ENCODE measurements around the gene CLDN16. TPM values are rescaled to one million over a fixed set of nuclear protein-coding genes. Genes with fewer than 3 reads are reported as not detected.

CLDN16 gene
- polyA plus RNA-seq, 1 donor from 2014 or later = not detected

DNA sequence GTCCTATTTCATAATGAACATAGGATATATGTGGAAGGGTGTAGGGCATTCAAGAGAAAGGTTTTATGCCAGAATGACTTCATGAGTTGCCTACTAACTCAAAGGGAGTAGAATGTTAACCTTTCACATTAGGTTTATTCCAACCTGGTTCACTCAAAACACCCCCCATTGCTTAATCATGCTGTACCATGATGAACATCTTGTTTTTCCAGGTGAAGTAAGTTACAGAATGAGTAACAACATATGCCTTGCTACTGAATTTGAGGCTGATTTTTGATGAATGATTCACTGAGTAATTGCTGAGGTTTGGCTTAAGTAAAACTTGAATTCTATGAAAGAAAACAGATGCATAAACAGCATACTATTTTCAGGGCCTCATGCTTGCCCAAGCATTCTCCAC lies 5.9 kb upstream of the CLDN16 start:
- no peaks in the 10 kb centered on the region for H3K9me2 ChIP-seq (ENCODE audit: insufficient read depth, low read length)
- no peaks in the 10 kb centered on the region for H3F3A ChIP-seq (ENCODE audit: insufficient read depth, low read length, poor library complexity, severe bottlenecking)
- no peak overlapping the region for H3K9ac ChIP-seq (ENCODE audit: low read length)
- H2AFZ ChIP-seq (ENCODE audit: low read depth, low read length) = no peak overlapping the region
- H3K4me3 ChIP-seq (ENCODE audit: low read length) = no peak overlapping the region
- no peaks in the 10 kb centered on the region for H3K36me3 ChIP-seq (ENCODE audit: insufficient read depth, low read length)
- H3K9me3 ChIP-seq (ENCODE audit: low read length) = no peaks in the 10 kb centered on the region
- no peak overlapping the region for H3K27ac ChIP-seq (ENCODE audit: low read length)
- H3K79me2 ChIP-seq (replicated peaks; ENCODE audit: insufficient read depth, low read length) = no peaks in the 10 kb centered on the region
- no peaks in the 10 kb centered on the region for H3K27me3 ChIP-seq (ENCODE audit: insufficient read depth, low read depth, low read length)
- H4K20me1 ChIP-seq (ENCODE audit: insufficient read depth) = no peaks in the 10 kb centered on the region
- TF ChIP-seq TAF1 (IDR thresholded peaks at IDR 0.05; ENCODE audit: low read depth) (no peak), RAD21 (conservative IDR thresholded peaks at IDR 0.05) (no peak), POLR2AphosphoS5 (IDR thresholded peaks at IDR 0.05) (no peak), EP300 (conservative IDR thresholded peaks at IDR 0.05; ENCODE audit: poor library complexity, severe bottlenecking) (no peak), MXI1 (conservative IDR thresholded peaks at IDR 0.05; ENCODE audit: poor library complexity, severe bottlenecking) (no peak), SMC3 (conservative IDR thresholded peaks at IDR 0.05; ENCODE audit: poor library complexity) (no peak), EZH2 (IDR thresholded peaks at IDR 0.05; ENCODE audit: borderline replicate concordance, insufficient read depth, low read length, poor library complexity, severe bottlenecking) (no peak)
- TF ChIP-seq, protein P1, sequence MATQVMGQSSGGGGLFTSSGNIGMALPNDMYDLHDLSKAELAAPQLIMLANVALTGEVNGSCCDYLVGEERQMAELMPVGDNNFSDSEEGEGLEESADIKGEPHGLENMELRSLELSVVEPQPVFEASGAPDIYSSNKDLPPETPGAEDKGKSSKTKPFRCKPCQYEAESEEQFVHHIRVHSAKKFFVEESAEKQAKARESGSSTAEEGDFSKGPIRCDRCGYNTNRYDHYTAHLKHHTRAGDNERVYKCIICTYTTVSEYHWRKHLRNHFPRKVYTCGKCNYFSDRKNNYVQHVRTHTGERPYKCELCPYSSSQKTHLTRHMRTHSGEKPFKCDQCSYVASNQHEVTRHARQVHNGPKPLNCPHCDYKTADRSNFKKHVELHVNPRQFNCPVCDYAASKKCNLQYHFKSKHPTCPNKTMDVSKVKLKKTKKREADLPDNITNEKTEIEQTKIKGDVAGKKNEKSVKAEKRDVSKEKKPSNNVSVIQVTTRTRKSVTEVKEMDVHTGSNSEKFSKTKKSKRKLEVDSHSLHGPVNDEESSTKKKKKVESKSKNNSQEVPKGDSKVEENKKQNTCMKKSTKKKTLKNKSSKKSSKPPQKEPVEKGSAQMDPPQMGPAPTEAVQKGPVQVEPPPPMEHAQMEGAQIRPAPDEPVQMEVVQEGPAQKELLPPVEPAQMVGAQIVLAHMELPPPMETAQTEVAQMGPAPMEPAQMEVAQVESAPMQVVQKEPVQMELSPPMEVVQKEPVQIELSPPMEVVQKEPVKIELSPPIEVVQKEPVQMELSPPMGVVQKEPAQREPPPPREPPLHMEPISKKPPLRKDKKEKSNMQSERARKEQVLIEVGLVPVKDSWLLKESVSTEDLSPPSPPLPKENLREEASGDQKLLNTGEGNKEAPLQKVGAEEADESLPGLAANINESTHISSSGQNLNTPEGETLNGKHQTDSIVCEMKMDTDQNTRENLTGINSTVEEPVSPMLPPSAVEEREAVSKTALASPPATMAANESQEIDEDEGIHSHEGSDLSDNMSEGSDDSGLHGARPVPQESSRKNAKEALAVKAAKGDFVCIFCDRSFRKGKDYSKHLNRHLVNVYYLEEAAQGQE (IDR thresholded peaks at IDR 0.05; ENCODE audit: borderline replicate concordance) = no peak
- TF ChIP-seq, protein P2, sequence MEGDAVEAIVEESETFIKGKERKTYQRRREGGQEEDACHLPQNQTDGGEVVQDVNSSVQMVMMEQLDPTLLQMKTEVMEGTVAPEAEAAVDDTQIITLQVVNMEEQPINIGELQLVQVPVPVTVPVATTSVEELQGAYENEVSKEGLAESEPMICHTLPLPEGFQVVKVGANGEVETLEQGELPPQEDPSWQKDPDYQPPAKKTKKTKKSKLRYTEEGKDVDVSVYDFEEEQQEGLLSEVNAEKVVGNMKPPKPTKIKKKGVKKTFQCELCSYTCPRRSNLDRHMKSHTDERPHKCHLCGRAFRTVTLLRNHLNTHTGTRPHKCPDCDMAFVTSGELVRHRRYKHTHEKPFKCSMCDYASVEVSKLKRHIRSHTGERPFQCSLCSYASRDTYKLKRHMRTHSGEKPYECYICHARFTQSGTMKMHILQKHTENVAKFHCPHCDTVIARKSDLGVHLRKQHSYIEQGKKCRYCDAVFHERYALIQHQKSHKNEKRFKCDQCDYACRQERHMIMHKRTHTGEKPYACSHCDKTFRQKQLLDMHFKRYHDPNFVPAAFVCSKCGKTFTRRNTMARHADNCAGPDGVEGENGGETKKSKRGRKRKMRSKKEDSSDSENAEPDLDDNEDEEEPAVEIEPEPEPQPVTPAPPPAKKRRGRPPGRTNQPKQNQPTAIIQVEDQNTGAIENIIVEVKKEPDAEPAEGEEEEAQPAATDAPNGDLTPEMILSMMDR (IDR thresholded peaks at IDR 0.05; ENCODE audit: poor library complexity, severe bottlenecking) = no peak
- no peak overlapping the region for H3K4me2 ChIP-seq (ENCODE audit: low read length)

DNA sequence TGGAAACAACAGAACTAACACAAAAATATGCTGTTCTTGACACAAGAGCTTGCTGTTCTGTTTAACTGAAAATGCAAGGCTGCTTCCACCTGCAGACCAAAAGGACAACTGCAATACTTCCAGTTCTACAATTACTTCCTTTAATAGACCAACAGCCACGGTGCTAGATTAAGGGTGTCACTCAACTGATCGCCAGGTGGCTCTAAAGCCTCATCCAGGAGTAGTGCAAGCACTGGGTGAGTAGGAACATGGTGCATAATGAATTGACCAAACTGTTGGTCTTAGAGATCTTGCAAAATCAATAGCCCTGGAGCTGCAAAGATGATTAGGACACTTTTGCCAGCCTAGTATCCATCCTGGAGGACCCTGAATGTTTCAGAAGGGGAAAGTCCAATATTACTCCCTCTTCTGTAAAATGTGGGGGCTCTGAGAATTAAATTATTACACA lies 3.6 kb upstream of the CLDN16 start:
- no peaks in the 10 kb centered on the region for H3K36me3 ChIP-seq (ENCODE audit: insufficient read depth, low read length)
- H3K79me2 ChIP-seq (replicated peaks; ENCODE audit: insufficient read depth, low read length) = no peaks in the 10 kb centered on the region
- H3K4me3 ChIP-seq (ENCODE audit: low read length) = no peak overlapping the region
- H3K9me3 ChIP-seq (ENCODE audit: low read length) = no peaks in the 10 kb centered on the region
- H3K4me2 ChIP-seq (ENCODE audit: low read length) = no peak overlapping the region
- no peaks in the 10 kb centered on the region for H3F3A ChIP-seq (ENCODE audit: insufficient read depth, low read length, poor library complexity, severe bottlenecking)
- no peak overlapping the region for H3K27ac ChIP-seq (ENCODE audit: low read length)
- no peak for TF ChIP-seq MXI1 (conservative IDR thresholded peaks at IDR 0.05; ENCODE audit: poor library complexity, severe bottlenecking)
- TF ChIP-seq SMC3 (conservative IDR thresholded peaks at IDR 0.05; ENCODE audit: poor library complexity) = peak; percentile 44
- TF ChIP-seq, protein P2 (IDR thresholded peaks at IDR 0.05; ENCODE audit: poor library complexity, severe bottlenecking) = peak; percentile 51
- peak; percentile 49 for TF ChIP-seq RAD21 (conservative IDR thresholded peaks at IDR 0.05)
- H3K9me2 ChIP-seq (ENCODE audit: insufficient read depth, low read length) = no peaks in the 10 kb centered on the region
- no peak overlapping the region for H2AFZ ChIP-seq (ENCODE audit: low read depth, low read length)
- H4K20me1 ChIP-seq (ENCODE audit: insufficient read depth) = no peaks in the 10 kb centered on the region
- no peaks in the 10 kb centered on the region for H3K27me3 ChIP-seq (ENCODE audit: insufficient read depth, low read depth, low read length)
- H3K9ac ChIP-seq (ENCODE audit: low read length) = no peak overlapping the region

Data from neural cell (in vitro differentiated cells).